Neutrophil (primary cell): ENCODE measurements around the gene HOXB5.

Source experiments
- H3K27ac ChIP-seq: fragments of 200-600 bp; sonication (generic); 2 replicates; pipeline ENCODE4 v1.5.1; 2016; ENCODE audit warnings: mild to moderate bottlenecking, moderate library complexity
- H3K27me3 ChIP-seq: fragments of 200-600 bp; sonication (generic); 2 replicates; pipeline ENCODE4 v1.6.0; 2016; ENCODE audit warnings: mild to moderate bottlenecking
- H3K36me3 ChIP-seq: fragments of 200-600 bp; sonication (generic); 2 replicates; pipeline ENCODE4 v1.5.1; 2017
- H3K4me1 ChIP-seq, 2 experiments: fragments of 200-600 bp in 1 of 2; sonication (generic) in 1 of 2; 1 replicate in 1 of 2; 2 replicates in 1 of 2; pipeline versions ENCODE4 v1.5.1 to v1.6.1; 2013 to 2016; ENCODE audit warnings: low read depth in 1 of 2, low read length in 1 of 2, mild to moderate bottlenecking in 1 of 2, moderate library complexity in 1 of 2; ENCODE audit not compliant: control insufficient read depth in 1 of 2, insufficient read depth in 1 of 2
- H3K4me3 ChIP-seq, 2 experiments: fragments of 200-600 bp in 1 of 2; sonication (generic) in 1 of 2; 1 replicate in 1 of 2; 2 replicates in 1 of 2; pipeline ENCODE4 v1.5.1; 2013 to 2016; ENCODE audit warnings: low read depth in 1 of 2, low read length in 1 of 2, mild to moderate bottlenecking in 1 of 2, moderate library complexity in 1 of 2
- H3K9me3 ChIP-seq: fragments of 200-600 bp; sonication (generic); 2 replicates; pipeline ENCODE4 v1.5.1; 2016
- TF ChIP-seq, protein P1 (sequence below): fragments of 200-600 bp; sonication (generic); IDR thresholded peaks from 2 replicates; pipeline ENCODE4 v1.5.1; 2016; ENCODE audit warnings: antibody characterized with exemption

HOXB5 gene

DNA sequence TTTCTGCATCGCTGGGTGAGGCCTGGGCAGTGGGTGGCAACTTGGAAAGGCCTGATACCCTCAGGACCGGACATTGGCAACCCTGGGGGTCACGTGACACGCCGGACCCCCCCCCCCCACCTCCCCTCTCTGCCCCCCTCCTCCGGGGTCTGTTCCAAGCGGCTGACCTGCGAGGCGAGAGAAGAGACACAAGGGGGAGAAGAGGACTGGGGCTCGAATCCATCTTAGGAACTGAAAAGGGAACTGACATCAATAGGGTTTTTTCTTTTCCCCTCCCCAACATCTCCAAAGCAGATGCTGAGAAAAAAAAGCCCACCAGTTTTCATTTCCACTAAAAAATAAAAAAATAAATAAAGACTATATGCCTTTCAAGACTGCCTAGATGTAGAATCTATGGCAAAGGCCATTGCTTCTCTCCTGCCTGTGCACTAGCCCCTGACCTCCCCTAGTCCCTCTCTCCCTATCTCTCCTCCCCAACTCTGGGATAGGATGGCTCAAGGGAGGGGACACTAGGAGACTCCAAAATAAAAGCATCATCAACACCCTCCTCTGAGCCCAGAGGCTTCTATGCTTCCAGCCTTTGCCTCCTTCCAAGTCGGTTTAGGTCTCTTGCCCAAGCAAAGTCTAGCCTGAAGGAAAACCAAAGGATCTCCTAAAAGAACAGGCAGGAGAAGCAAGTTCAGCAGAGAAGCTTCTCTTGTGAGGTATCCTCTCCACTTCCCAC lies 41.0 kb downstream of the HOXB5 start:
- no peaks in the 10 kb centered on the region for H3K4me1 ChIP-seq

DNA sequence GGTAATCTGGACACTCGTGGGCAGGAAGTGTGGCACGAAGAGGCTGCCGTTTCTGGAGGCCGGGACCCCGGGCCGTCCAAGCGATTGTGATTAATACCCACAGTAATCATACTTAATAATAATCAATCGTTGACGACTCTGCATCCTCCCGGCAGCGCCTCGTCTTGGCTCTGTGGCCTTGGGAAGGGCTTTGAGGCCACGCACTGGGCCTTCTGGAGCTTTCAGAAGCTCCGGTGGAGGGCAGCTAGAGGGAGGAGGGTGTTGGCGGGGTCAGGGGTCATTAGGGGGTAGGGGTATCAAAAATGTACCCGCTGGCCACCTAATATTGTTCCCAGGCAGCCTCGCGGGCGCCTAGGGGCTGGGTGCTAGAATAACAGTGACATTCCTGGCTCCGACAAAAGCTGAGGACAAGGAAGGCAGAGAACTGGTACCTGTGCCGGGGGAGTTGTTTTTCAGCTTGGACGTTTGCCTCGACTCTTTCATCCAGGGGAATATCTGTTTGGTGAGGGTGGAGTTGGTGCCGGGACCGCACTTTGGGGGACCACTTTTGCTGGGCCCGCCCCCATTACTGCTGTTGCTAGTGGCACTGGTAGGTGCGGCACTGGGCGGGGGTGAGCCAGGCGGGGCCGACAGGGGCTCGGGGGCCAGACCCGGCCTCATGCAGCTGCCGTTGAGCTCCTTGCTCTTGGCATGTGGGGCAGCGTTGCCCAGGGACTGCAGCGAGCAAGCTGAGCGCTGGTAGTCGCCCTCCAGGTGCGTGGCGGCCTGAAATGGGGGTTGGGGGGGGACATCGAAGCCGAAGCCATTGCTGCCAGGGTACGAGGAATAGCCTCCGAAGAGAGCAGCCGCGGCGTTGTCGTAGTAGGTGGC lies 41.7 kb downstream of the HOXB5 start:
- Histone ChIP-seq H3K27ac (no peak overlapping the region), H3K4me1 (no peaks in the 10 kb centered on the region), H3K36me3 (no peaks in the 10 kb centered on the region), H3K27me3 (peaks cover 87% of the 10 kb centered on the region), H3K9me3 (no peaks in the 10 kb centered on the region), H3K4me3 (no peak overlapping the region)
- TF ChIP-seq, protein P1, sequence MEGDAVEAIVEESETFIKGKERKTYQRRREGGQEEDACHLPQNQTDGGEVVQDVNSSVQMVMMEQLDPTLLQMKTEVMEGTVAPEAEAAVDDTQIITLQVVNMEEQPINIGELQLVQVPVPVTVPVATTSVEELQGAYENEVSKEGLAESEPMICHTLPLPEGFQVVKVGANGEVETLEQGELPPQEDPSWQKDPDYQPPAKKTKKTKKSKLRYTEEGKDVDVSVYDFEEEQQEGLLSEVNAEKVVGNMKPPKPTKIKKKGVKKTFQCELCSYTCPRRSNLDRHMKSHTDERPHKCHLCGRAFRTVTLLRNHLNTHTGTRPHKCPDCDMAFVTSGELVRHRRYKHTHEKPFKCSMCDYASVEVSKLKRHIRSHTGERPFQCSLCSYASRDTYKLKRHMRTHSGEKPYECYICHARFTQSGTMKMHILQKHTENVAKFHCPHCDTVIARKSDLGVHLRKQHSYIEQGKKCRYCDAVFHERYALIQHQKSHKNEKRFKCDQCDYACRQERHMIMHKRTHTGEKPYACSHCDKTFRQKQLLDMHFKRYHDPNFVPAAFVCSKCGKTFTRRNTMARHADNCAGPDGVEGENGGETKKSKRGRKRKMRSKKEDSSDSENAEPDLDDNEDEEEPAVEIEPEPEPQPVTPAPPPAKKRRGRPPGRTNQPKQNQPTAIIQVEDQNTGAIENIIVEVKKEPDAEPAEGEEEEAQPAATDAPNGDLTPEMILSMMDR, result no peak

More for the DNA sequence above, 41.0 kb downstream of the HOXB5 start:
- Histone ChIP-seq H3K9me3 (no peaks in the 10 kb centered on the region), H3K4me3 (no peak overlapping the region), H3K36me3 (no peaks in the 10 kb centered on the region), H3K27me3 (peaks cover 87% of the 10 kb centered on the region), H3K27ac (no peak overlapping the region)
- TF ChIP-seq, protein P1, result no peak

DNA sequence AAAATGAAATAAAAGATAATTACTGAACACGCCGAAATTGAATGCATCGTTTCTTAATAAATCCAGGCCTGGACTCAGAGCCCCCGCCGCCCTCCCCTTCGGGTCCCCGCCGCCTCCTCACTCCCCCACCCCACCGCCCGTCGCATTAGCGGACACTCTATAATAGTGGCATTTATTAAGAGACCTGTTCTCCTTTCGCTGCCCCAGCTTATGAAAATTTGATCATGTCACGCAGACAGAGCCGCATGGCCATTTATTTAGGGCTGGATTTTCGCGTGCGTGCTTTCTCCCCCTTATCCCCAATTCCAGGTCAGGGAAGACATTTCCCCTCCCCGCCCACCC lies 42.4 kb downstream of the HOXB5 start:
- H3K4me1 ChIP-seq, result no peaks in the 10 kb centered on the region
- no peak overlapping the region for H3K27ac ChIP-seq
- TF ChIP-seq, protein P1, result no peak
- no peaks in the 10 kb centered on the region for H3K9me3 ChIP-seq
- H3K36me3 ChIP-seq, result no peaks in the 10 kb centered on the region
- H3K27me3 ChIP-seq, result peaks cover 87% of the 10 kb centered on the region
- no peak overlapping the region for H3K4me3 ChIP-seq

- Histone ChIP-seq H3K27ac (no peak overlapping the region), H3K27me3 (peaks cover 87% of the 10 kb centered on the region), H3K4me3 (no peak overlapping the region), H3K4me1 (no peaks in the 10 kb centered on the region), H3K36me3 (no peaks in the 10 kb centered on the region), H3K9me3 (no peaks in the 10 kb centered on the region)
- TF ChIP-seq, protein P1, result no peak
Observed at GRCh38 chr17:48550502-48551213, 42.9 kb downstream of the HOXB5 start.

DNA sequence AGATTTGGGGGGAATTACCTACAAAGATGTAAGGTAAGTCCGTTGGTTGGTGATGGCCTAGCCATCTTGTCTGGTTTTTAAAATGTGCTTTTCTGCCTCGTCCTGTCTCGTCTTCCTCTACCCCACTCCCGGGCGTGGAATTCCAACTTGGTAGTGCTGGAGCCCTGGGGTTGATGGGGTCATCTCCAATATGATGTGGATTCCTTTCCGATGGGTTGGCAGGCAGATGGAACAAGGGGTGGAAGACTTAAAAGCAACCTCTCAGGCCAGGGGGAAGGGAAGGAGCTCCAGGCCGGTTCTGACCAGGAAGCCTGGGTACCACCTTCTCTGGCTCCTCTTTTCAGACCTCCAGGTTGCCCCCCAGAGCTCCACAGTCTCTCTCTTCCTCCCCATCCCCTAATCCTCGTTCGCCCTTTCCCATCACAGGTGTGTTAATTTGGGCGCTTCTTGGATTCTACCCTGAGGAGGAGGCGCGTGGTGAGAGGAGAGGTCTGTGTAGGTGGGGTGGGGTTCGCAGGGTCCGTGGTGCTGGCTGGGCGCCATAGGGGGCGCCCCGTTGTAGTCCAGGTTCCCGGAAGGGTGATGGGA lies 43.6 kb downstream of the HOXB5 start:
- H3K9me3 ChIP-seq, result no peaks in the 10 kb centered on the region
- no peaks in the 10 kb centered on the region for H3K4me1 ChIP-seq
- H3K36me3 ChIP-seq, result no peaks in the 10 kb centered on the region
- H3K27me3 ChIP-seq, result peaks cover 87% of the 10 kb centered on the region
- TF ChIP-seq, protein P1, result no peak
- H3K4me3 ChIP-seq, result no peak overlapping the region
- H3K27ac ChIP-seq, result no peak overlapping the region
